Measurements from ENCODE around the gene SNX33. TPM values are rescaled to one million over a fixed set of nuclear protein-coding genes. Genes with fewer than 3 reads are reported as not detected.

Gene SNX33
- total RNA-seq, 1 experiment from 2014 or later = 8.3 TPM

DNA sequence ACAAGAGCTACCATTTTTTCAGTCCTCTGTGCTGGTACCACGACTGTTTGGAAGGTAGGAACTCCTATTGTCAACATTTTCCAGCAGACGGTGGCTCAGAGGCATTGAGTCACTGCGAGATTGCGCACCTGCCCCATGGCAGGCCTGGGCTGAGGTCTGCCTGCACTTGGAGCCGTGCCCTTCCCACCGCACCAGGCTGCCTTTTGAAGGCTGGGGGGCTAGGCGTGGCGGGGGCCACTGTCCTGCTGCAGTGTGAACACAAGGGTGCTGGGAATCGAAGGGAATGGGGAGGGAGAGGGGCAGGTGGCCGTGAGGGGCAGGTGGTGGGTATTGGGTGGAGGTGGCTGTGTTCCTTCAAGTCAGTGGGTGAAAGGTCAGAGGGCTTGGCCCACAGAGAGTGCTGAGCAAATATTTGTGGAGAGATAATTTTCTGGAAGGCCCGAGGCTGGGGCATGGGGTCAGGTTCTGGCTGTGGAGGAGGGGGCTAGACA is 16.3 kb downstream of the SNX33 start:
- no peaks in the 10 kb centered on the region for H3K9me2 ChIP-seq (ENCODE audit: insufficient read depth)
- BruUV-seq (replicated peaks) = no TSS peak
- no peaks in the 10 kb centered on the region for H3K36me3 ChIP-seq (ENCODE audit: control insufficient read depth in 1 of 2, insufficient read depth in 2 of 2, low read length in 2 of 2)
- no peak overlapping the region for H2AFZ ChIP-seq (ENCODE audit: low read depth, low read length, poor library complexity, severe bottlenecking)
- ATAC-seq (no peak), DNase-seq (ENCODE audit: low read depth, low spot score) (no peak)
- no peak overlapping the region for H3K4me2 ChIP-seq (ENCODE audit: low read length)
- intact Hi-C loops (cut with micrococcal nuclease) = no loop called here
- no peaks in the 10 kb centered on the region for H3K27me3 ChIP-seq (ENCODE audit: insufficient read depth, low read length)
- ChIA-PET CTCF (no interaction called here), POLR2A (no interaction called here), RAD21 (ENCODE audit: low non-redundant PET in 1 of 2, low total read pairs in 2 of 2, uncharacterized antibody in 2 of 2, unreplicated experiment in 2 of 2) (no interaction called here)
- H3K4me3 ChIP-seq (replicated peaks in 1 of 2; ENCODE audit: low read depth in 1 of 2, low read length in 2 of 2) = no peak overlapping the region
- no peaks in the 10 kb centered on the region for H3K9me3 ChIP-seq (ENCODE audit: control insufficient read depth in 1 of 2, insufficient read depth in 1 of 2, low read depth in 1 of 2, low read length in 2 of 2)
- H3K9ac ChIP-seq (ENCODE audit: low read length) = no peak overlapping the region
- H3K4me1 ChIP-seq (ENCODE audit: control insufficient read depth in 1 of 2, insufficient read depth in 2 of 2, low read length in 2 of 2) = peaks cover 53 to 82% of the 10 kb centered on the region in 2 experiments
- no peaks in the 10 kb centered on the region for H4K20me1 ChIP-seq (ENCODE audit: insufficient read depth)
- no peaks in the 10 kb centered on the region for H3K79me2 ChIP-seq (ENCODE audit: insufficient read depth, low read length)
- TF ChIP-seq POLR2AphosphoS5 (IDR thresholded peaks at IDR 0.05; ENCODE audit: low read depth, low read length) (no peak), ZFX (IDR thresholded peaks at IDR 0.05) (no peak), CEBPB (IDR thresholded peaks at IDR 0.05; ENCODE audit: low read depth) (no peak), RAD21 (IDR thresholded peaks at IDR 0.05; ENCODE audit: low read depth) (no peak), SIN3A (IDR thresholded peaks at IDR 0.05; ENCODE audit: low read depth) (no peak), SP1 (IDR thresholded peaks at IDR 0.05; ENCODE audit: low read depth) (no peak), CBX3 (IDR thresholded peaks at IDR 0.05; ENCODE audit: low read depth) (no peak), JUND (IDR thresholded peaks at IDR 0.05) (no peak)
- TF ChIP-seq, protein P1, sequence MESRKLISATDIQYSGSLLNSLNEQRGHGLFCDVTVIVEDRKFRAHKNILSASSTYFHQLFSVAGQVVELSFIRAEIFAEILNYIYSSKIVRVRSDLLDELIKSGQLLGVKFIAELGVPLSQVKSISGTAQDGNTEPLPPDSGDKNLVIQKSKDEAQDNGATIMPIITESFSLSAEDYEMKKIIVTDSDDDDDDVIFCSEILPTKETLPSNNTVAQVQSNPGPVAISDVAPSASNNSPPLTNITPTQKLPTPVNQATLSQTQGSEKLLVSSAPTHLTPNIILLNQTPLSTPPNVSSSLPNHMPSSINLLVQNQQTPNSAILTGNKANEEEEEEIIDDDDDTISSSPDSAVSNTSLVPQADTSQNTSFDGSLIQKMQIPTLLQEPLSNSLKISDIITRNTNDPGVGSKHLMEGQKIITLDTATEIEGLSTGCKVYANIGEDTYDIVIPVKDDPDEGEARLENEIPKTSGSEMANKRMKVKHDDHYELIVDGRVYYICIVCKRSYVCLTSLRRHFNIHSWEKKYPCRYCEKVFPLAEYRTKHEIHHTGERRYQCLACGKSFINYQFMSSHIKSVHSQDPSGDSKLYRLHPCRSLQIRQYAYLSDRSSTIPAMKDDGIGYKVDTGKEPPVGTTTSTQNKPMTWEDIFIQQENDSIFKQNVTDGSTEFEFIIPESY (IDR thresholded peaks at IDR 0.05; ENCODE audit: extremely low read depth, insufficient replicate concordance, low read length) = no peak
- TF ChIP-seq, protein P2, sequence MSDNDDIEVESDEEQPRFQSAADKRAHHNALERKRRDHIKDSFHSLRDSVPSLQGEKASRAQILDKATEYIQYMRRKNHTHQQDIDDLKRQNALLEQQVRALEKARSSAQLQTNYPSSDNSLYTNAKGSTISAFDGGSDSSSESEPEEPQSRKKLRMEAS (IDR thresholded peaks at IDR 0.05) = no peak
- no peak overlapping the region; the same call in 1 of the 2 replicates for H3K27ac ChIP-seq (ENCODE audit: low read depth, low read length)
